NCI-H1092 treated with DMSO at 0.1 percent for 48 hours (cell line): ENCODE results near the gene IDI1.
A peak's percentile ranks its signal among the peaks of the same experiment; 100 is the strongest.
"Not testable (repeated sequence)": the region's sequence is repeated elsewhere in the genome, so short reads cannot be mapped to it uniquely, and the experiment has no call there.

ENCODE experiments used
- DNase-seq: peaks from one replicate; lab custom pipeline; 2025; lab: John Stamatoyannopoulos, UW

IDI1 gene

DNA sequence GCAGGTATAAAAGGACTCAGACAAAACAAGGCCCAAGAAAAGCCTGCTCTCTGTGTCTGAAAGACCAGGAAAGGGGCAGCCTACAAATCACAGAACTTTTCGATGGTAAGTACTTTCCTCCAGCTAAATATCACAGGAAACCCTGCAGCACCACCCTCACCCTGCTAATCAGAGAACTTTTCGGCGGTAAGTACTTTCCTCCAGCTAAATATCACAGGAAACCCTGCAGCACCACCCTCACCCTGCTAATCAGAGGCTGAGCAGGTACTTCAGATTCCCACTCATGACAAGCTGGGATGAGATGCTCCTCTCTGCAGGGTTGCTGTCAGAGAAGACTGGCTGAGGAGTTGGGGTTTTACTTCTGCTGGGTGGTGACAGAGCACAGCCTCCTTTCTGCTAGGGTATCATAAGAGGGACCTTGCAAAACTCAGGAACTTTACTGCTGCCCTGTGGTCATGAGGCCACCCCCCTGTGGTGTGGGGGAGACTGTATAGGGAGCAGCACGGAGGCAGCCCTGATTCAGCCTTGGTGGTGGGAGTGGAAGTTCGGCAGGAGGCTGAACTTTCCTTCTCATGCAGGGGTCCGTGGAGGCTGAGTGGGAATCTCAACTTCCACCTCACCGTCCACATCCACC lies 14.4 kb upstream of the IDI1 start:
- DNase-seq: no peak

DNA sequence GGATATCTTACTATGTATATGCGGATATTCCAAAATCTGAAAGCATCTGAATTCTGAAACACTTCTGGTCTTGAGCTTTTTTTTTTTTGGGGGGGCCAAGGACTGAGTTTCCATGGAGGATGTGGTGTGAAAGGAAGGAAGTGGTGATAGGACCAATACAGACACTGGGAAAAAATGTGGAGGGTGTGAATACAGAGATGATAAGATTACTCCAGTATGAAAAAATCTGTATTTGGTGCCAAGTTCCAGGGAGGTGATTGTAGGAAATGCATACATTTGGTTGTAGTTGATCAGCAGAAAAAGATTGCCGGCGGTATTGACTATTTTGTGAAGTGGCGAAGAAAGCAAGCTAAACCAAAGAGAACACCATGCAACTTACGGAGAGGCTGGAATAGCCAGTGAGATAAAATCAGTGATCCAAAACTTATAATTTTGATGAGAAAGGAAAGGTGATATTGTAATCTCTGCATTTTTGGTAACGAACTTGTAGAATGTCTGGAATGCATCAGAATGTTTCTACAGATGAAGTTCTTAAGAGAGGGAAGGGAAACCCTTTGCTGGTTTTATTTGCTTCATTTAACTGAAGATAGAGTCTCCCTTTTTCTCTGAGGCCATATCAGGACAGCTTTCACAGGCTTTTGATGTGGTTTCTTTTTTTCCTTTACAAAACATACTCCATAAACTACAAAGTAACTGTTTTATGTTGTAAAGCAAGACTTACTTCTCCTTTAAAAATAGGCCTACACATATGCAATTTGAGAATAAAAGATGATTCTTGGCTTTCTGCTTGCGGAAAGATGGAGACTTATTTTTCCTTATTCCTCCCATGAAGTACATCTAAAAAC lies 13.2 kb upstream of the IDI1 start:
- no peak for DNase-seq

DNA sequence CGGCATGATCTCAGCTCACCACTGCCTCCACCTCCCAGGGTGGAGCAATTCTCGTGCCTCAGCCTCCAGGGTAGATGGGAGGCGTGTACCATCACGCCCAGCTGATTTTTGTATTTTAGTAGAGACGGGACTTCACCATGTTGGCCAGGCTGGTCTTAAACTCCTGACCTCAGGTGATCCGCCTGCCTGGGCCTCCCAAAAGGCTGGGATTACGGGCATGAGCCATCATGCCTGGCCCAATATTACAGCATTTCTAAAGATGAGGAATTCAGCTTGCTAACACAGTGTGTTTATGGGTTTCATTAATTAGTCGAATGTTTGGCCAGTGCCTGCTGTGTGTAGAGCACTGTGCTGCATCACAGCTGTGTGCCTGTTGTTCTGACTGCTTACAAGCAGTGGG lies 11.0 kb upstream of the IDI1 start:
- DNase-seq: no peak

DNA sequence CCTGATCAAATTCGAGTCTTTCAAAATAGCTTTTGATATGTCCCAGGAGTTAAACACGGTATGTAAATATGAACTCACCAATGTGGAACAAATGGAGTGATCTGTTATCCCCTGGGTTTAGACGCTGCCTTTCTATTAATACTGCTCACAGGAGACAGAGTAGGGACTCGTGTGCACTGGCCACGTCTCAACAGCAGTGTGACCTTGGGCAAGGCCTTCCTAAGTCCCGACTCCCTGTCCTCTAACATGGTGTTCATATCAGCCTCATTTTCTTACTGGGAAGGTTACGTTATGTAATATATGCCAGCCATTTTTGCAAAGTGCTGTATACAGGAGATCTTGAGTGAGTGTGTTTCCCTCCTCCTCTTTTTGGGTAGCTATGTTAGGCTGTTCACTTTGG lies 9.1 kb upstream of the IDI1 start:
- no peak for DNase-seq

DNA sequence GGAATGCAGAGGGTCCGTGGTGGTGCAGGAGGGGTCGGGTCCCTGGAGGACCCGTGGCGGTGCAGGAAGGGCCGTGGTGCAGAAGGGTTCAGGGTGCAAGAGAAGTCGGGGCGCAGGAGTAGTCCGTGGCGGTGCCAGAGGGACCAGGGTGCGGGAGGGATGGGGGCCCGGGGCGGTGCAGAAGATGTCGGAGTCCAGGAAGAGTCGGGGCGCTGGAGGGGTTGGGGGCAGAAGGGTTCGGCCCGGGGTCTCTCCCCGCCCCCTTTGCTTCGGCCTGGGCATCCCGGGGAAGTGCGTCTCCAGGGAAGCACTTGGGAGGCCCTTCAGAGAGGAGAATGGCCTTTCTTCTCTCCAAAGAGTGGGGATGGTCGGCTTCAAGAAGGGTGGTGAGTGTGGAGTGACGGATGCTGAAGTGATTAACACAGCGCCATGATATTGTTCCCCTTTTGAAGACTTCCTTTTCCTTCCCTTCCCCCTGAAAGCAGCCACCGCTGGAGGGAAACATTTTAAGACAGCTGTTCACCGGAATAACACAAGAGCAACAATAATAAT lies 8.3 kb upstream of the IDI1 start:
- no peak for DNase-seq

DNA sequence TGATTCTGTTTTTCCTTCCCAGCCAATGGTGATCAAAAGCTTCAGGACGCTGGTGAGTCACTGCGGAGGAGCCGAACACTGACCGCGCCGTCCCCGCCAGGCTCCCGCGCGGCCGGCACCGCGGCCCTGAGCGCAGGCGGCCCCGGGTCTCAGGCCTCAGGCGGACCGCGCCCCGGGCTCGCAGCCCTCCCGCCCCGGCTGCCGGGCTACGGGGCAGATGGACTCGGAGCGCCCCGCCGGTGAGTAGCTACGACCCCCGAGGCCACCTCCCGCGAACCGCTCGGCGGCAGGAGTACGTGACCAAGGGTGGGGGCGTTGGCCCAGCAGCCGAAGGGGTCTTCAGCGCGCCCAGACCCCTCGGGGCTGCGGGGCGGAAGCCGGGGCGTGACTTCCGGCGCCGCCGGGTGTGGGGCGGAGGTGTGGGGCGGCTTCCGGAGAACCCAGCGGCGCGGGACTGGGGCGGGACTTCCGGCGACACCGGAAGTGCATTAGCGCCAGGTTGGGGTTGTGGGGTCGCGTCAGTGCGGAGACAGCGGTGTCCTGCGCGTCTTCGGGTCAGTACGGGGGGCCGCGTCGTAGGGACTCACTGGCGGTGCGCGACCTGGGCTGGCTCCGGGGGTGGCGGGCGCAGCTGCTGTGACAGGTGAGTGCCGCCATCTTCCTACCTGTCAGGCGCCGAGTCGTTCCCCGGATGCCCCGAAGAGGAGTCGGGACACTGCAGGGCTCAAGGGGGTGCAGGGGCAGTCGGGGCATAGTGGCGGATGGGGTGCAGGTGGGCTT lies 7.6 kb upstream of the IDI1 start, which contains the start of gene WDR37:
WDR37 (plus strand) TSS at position 60 of the 780 bp plus-strand sequence. CDS start 15,771 bp downstream, outside the sequence.
- DNase-seq: peak; percentile 26

DNA sequence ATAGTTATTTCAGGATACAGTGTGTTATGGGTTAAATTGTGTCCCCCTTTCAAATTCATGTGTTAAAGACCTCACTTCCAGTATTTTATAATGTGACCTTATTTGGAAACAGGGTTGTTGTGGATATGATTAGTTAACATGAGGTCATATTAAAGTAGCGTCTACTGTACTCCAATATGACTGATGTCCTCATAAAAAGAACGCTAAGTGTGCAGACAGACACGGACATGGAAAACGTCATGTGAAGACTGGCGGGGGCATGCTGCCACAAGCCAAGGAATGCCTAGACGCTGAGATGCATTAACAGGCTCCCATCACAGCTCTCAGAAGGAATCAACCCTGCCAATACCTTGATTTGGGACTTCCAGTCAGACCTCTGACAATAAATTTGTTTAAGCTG lies 5.8 kb upstream of the IDI1 start:
- DNase-seq: no peak

DNA sequence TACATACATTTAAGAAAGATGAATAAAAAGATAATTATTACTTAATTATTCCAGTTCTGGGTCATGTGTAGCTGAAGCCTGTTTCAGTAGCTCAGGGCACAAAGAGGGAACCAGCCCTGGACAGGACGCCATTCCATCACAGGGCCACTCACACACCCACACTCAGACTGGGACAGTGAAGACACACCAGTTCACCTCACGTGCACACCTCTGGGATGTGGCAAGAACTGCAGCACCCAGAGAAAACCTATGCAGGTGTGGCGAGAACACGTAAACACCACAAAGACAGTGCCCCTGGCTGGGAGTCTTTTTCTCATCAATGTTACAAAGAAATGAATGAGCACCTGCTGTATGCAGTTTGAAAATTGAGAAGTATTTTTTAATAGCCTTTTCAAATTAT lies 1.6 kb upstream of the IDI1 start:
- no peak for DNase-seq

DNA sequence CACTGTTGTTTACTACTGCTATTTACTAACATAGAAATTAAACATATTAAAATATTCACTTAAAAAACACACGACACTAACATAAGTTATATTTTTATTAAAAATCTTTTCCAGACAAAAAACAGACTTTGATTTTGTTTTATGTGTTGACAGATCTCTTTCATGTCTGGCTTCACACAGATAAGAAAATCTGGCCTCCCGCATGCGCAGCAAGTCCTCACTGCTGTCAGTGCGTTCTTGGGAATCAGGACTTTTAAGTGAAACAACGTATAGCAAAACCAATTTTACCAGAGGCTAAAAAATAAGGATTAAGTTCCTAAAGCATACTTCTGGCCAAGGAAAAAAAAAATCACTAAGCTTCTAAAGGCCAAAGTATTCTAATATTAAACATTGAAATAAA lies 1.2 kb upstream of the IDI1 start:
- DNase-seq: no peak

DNA sequence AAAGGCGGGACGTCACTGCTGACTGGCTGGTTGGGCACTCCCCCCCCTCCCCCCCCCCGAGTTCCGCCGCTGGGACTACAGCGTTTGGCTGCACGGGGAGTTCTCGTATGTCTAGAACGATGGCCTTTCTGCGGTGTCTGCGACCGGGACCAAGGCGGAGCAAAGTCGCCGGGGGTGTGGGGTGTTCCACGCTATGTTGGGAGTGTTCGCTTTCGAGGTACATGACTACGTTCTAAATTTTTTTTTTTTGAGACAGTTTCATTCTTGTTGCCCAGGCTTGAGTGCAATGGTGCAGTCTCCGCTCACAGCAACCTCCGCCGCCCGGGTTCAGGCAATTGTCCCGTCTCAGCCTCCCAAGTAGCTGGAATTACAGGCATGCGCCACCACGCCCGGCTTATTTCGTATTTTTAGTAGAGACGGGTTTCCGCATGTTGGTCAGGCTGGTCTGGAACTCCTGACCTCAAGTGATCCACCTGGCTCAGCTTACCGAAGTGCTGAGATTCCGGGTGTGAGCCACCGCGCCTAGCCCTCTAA lies 573 bp upstream of the IDI1 start:
- no peak for DNase-seq

DNA sequence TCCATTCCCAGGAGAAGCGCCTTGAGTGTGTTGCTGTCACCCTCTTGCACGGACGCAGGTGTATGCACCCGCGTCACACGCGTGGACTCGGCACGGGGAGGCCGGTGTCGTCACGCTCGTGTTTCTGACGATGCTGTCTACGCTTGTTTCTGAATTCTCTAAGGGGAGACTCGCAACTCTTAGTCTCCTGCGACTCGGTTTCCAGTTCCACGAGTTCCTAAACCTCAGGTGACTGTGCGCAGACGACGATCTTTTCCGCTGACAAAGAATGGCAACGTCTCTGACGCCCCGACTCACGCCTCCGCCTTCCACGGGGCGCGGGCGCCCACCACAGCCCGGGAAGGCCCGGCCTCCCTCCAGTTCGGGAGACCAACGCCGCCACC lies 579 bp downstream of the IDI1 start:
- DNase-seq: no peak

DNA sequence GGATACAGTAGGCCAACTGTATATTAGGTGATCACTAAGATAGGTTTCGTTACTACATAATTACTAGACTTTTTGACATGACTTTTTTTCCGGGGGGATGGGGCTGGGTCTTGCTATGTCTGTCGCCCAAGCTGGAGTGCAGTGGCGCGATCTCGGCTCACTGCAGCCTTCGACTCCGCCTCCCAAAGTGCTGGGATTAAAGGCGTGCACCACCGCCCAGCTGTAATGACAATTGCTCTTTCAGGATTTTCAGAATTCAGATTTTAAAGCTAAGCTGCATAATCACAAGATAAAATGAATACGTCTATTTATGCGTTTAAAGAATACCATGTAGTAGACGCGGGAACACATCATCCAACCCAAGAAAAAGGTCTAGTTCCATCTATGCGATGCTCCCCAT lies 982 bp downstream of the IDI1 start:
- no peak for DNase-seq

DNA sequence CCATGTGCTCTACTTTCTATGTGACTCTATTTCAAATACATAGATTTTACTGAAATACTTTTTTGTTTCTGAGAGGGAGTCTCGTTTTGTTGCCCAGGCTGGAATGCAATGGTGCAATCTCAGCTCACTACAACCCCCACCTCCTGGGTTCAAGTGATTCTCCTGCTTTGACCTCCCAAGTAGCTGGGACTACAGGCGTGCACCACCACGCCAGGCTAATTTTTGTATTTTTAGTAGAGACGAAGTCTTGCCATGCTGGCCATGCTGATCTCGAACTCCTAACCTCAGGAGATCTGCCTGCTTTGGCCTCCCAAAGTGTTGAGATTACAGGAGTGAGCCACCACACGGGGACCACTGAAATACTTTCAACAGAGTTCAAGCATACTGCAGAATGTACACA lies 3.5 kb downstream of the IDI1 start:
- no peak for DNase-seq

DNA sequence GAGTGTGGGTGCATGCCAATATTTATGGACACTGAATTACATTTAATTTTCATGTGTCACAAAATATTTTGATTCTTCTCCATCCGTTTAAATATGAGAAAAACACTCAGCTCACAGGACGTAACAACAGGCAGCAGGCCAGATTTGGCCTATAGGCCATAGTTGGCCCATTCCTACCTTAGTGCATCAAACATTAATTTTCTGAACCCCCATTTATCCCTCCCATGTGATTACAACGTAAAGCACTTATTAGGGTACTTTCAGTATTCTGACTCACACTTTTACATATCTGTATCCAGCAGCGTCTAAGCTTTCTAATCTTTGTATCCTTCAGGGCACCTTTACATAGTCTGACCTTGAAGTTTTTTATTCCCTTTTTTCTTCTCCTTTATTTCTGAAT lies 4.0 kb downstream of the IDI1 start:
- no peak for DNase-seq

DNA sequence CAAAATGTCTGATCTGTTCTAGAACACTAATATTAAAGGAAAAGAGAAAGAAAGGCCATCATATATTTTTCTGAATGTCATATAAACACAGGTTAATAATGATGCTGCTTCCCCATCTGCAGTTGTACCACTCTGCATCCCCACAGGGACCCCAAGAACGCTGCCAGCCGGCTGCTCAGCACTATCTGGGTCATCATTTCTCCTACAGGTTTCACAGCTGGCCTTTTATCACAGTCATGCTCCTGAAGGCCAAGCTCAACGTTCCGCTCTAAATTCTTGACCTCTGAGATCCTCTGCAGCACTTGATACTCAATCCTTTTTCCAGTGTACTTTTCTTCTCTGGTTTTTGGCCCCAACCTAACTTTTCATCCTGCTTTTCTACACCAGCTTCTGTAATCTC lies 4.8 kb downstream of the IDI1 start:
- no peak for DNase-seq

DNA sequence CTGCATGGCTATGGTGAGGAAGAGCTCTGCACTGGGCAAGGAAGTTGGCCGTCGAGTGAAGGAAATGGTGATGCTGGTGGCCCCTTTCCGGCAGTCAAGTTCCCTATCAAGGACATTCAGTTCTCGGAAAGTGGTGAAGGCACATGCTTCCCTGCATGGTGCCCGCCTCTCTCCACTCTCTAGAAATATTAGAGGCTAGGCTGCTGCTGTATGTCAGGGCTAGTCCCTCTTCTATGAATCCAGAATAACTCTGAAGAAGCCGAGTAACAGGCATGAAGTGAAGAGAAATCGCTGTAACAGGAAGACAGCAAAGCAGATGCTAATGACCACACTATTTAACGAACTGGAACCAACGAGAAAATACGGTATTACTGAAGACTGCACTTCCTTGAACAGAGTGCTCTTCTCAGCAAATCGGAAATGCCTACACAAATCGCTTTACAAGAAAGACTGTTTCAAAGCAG lies 5.4 kb downstream of the IDI1 start:
- no peak for DNase-seq

DNA sequence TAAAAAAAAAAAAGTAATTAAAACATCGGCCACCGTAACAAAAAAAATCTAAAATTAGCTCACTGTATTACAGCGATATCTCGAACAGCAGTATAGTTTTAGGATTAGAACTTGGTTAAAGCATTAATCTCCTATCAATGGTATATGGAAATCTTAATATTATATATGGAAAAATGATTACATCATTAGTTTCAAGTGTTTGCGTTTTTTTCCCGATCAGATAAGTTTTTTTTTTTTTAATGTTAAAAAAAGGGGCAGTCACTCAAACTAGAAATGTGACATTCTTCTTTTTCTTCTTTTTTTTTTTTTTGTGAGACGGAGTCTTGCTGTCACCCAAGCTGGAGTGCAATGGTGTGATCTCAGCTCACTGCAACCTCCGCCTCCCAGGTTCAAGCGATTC lies 7.4 kb downstream of the IDI1 start:
- no peak for DNase-seq

DNA sequence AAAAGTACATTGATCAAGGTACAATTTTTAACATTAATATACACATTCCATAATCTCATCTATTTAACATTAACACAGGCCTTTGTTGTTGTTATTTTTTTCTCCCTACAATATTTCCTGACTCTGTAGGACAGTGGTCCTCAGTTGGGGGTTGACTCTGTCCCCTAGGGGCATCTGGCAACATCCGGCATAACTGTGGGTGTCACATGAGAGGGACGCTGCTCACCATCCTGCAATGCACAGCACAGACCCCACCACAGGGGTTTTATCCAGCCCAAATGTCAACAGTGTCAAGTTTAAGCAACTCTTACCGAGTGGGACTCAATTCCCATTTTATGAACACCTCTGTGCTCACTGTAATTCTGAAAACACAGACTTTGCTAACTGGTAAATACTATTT lies 8.8 kb downstream of the IDI1 start:
- DNase-seq: no peak

DNA sequence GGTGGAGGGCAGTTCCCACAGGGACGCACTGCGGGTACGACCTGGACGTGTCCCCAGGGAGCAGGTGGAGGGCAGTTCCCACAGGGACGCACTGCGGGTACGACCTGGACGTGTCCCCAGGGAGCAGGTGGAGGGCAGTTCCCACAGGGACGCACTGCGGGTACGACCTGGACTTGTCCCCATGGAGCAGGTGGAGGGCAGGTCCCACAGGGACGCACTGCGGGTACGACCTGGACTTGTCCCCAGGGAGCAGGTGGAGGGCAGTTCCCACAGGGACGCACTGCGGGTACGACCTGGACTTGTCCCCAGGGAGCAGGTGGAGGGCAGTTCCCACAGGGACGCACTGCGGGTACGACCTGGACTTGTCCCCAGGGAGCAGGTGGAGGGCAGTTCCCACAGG lies 10.2 kb downstream of the IDI1 start:
- DNase-seq: not testable (repeated sequence)

DNA sequence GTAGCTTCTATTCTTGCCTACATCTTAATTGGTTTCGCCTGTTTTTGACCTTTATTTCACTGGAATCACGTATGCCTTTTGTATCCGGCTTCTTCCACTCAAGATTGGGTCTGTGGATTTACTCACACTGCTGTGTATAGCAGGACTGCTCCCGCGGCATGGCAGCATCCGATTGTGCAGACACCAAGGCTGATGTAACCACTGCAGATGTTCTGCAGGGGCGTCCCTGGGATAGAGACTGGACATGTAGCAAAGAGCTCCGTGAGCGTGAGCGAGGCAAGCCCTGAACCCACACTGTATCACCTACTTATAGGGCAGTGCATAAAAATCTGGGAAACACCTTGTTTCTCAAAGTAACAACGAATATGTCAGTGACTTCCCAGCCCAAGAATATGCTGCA lies 11.8 kb downstream of the IDI1 start:
- DNase-seq: no peak

DNA sequence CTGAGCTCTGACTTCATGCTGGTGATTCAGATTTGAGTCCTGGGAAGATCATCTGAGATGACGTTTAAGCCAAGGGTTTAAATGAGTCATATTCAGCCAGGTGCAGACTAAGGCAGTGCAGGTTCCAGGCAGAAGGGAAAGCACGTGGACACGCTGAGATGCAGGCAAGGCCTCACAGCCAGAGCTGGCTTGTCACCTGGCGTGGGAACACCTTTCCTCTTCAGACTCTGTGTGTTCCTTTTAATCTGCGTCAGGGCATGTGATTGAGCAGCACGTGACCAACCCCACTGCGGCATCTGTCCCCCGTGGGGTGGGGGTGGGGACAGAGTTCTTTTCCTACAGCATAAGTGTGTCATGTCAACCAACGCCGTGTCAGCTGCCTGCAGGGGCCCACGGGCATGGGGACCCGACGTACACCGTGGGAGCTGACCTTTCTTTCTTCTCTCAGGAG lies 12.6 kb downstream of the IDI1 start:
- DNase-seq: no peak

DNA sequence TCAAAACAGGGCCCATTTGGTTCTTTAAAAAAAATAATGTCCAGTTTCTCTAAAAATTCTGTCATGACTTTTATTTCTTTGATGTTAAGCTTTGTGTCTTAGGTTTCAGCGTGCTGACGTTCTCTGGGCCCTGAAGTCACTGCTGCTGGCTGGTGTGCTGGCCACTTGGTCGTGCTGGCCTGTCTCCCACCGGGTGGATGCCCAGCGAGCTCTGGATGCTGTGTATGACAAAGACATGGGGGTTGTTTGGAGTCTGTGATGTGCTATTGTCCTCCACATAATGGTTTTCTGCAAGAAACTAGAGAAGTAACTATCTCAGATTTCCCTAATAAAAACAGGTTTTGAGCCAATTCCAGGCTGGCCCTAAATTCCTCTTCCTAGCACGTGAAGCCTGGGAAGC lies 13.7 kb downstream of the IDI1 start:
- no peak for DNase-seq
